Measurements from ENCODE around the gene ZNF655. TPM values are rescaled to one million over a fixed set of nuclear protein-coding genes. Genes with fewer than 3 reads are reported as not detected.

ZNF655 gene
- total and polyA plus RNA-seq, 2 of the 8 experiments (the other 6 are each of a cell fraction or from before 2014, with no cell fraction given): 27.1 to 37.8 TPM

GRCh38 chr7:99614495-99614894, 56.1 kb downstream of the ZNF655 start:
- Histone ChIP-seq H3K9me3 (ENCODE audit: insufficient read depth in 2 of 2, low read depth in 1 of 2, low read length in 1 of 2) (no peaks in the 10 kb centered on the region), H4K8ac (ENCODE audit: extremely low read depth, insufficient read depth, low read length) (no peak overlapping the region), H3K4me1 (replicated peaks in 1 of 4; ENCODE audit: control insufficient read depth in 3 of 4, insufficient read depth in 4 of 4, low read length in 3 of 4) (no peaks in the 10 kb centered on the region; a peak in 2 of 7 replicates), H4K5ac (ENCODE audit: insufficient read length, low read depth, low read length) (no peak overlapping the region), H2BK5ac (ENCODE audit: low read depth, low read length) (no peak overlapping the region), H4K91ac (replicated peaks; ENCODE audit: insufficient read length, low read length) (no peak overlapping the region), H3K56ac (replicated peaks; ENCODE audit: insufficient read length, low read depth, low read length) (no peak overlapping the region), H3K23me2 (ENCODE audit: low read depth, low read length) (peaks cover 7% of the 10 kb centered on the region), H3K79me1 (ENCODE audit: low read depth, low read length) (peaks cover 8% of the 10 kb centered on the region), H3K4me3 (ENCODE audit: extremely low read depth in 1 of 4, insufficient read depth in 2 of 4, low read depth in 3 of 4, low read length in 4 of 4) (no peak overlapping the region), H2BK12ac (ENCODE audit: low read depth, low read length) (no peak overlapping the region), H3K4me2 (ENCODE audit: insufficient read depth in 1 of 2, low read depth in 2 of 2, low read length in 2 of 2) (no peak overlapping the region), H4K20me1 (replicated peaks in 1 of 2; ENCODE audit: control insufficient read depth in 1 of 2, insufficient read depth in 2 of 2, low read length in 2 of 2) (peaks cover 0 to 4% of the 10 kb centered on the region in 2 experiments), H3K36me3 (ENCODE audit: control insufficient read depth in 2 of 4, insufficient read depth in 4 of 4, low read length in 3 of 4) (peaks cover under 1 to 12% (median 8%) of the 10 kb centered on the region in 4 experiments; a peak in 6 of 8 replicates), H3K14ac (ENCODE audit: insufficient read length) (no peak overlapping the region), H2BK120ac (replicated peaks; ENCODE audit: low read depth, low read length) (no peak overlapping the region), H3K9ac (replicated peaks in 1 of 4; ENCODE audit: extremely low read depth in 1 of 4, low read depth in 3 of 4, low read length in 3 of 4) (no peak overlapping the region), H3K23ac (ENCODE audit: insufficient read length) (no peak overlapping the region), H3K27ac (ENCODE audit: low read depth, low read length) (no peak overlapping the region), H2AK5ac (ENCODE audit: low read depth, low read length) (no peak overlapping the region), H3K18ac (ENCODE audit: extremely low read depth, low read length) (no peak overlapping the region), H3K27me3 (replicated peaks in 1 of 4; ENCODE audit: control insufficient read depth in 3 of 4, extremely low read depth in 1 of 4, insufficient read depth in 3 of 4, low read length in 3 of 4) (peaks cover 0 to 3% (median 1%) of the 10 kb centered on the region in 4 experiments; a peak in 1 of 7 replicates), H3K79me2 (ENCODE audit: control insufficient read depth in 1 of 2, insufficient read depth in 2 of 2, low read length in 2 of 2) (peaks cover 0 to 12% of the 10 kb centered on the region in 2 experiments; a peak in 1 of 4 replicates), H3K4ac (replicated peaks; ENCODE audit: insufficient read length, low read depth, low read length) (no peak overlapping the region), H2BK20ac (ENCODE audit: low read length) (no peak overlapping the region), H2AFZ (ENCODE audit: low read length) (no peak overlapping the region), H2BK15ac (ENCODE audit: low read length) (no peak overlapping the region)
- TF ChIP-seq RXRA (IDR thresholded peaks at IDR 0.05; ENCODE audit: insufficient read depth, low read depth, low read length) (no peak), CEBPB (IDR thresholded peaks at IDR 0.05; ENCODE audit: low read depth, low read length) (no peak), CHD1 (IDR thresholded peaks at IDR 0.05; ENCODE audit: low read depth, low read length) (no peak), SIRT6 (IDR thresholded peaks at IDR 0.05; ENCODE audit: low read length) (no peak), POLR2A (IDR thresholded peaks at IDR 0.05; ENCODE audit: control extremely low read depth in 1 of 2, low read depth in 2 of 2, low read length in 2 of 2) (no peak), POLR2AphosphoS5 (IDR thresholded peaks at IDR 0.05; ENCODE audit: low read depth, low read length) (no peak)
- CTCF ChIA-PET (ENCODE audit: partially characterized antibody): interaction anchor here (1.2 to 3.7 kb wide), 5 partner anchors 8 to 380 kb away, joined by 3 to 28 read pairs (median 13); partner anchors contain the start of gene ZNF655
- no peak for FAIRE-seq
- no peak for DNase-seq (ENCODE audit: low read depth in 1 of 2, low spot score in 2 of 2)
- POLR2A ChIA-PET (ENCODE audit: partially characterized antibody): no interaction called here
- 89% methylated on average over 3 of the region's 3 CpGs; no CpG with 5 or more reads in 1 of the 2 experiments for WGBS, 2 experiments (ENCODE audit: extremely low coverage in 1 of 2, insufficient coverage in 1 of 2, insufficient read length in 1 of 2, insufficient replicate concordance in 2 of 2, low coverage in 1 of 2, low lambda C conversion rate in 2 of 2, missing lambda C conversion rate in 1 of 2)

All from H1 (cell line).